GM23338 (cell line): ENCODE measurements around the gene IFNL1. TPM values are rescaled to one million over a fixed set of nuclear protein-coding genes. Genes with fewer than 3 reads are reported as not detected.

ENCODE experiments used
- ATAC-seq: fragments of 200-7000 bp; cut with Tn5 transposase; 3 replicates; pipeline ENCODE4 v1.9.1; 2020
- DNase-seq: peaks from one replicate; pipeline ENCODE4 v3.0.0-alpha.2; 2015; ENCODE audit warnings: low spot score
- H2AFZ ChIP-seq: fragments of 200-600 bp; sonication (generic); 2 replicates; pipeline ENCODE4 v1.8.0; 2016; ENCODE audit warnings: antibody characterized with exemption, mild to moderate bottlenecking, moderate library complexity
- H3F3A ChIP-seq: fragments of 200-600 bp; sonication (generic); replicated peaks from 2 replicates; pipeline ENCODE4 v1.8.0; 2017; ENCODE audit warnings: antibody characterized with exemption, mixed run types, low read depth
- H3K27ac ChIP-seq: fragments of 200-600 bp; sonication (generic); 2 replicates; pipeline ENCODE4 v1.6.1; 2016; ENCODE audit warnings: low read depth
- H3K27me3 ChIP-seq: fragments of 200-600 bp; sonication (generic); 2 replicates; pipeline ENCODE4 v1.8.0; 2016; ENCODE audit warnings: mild to moderate bottlenecking, mixed run types, moderate library complexity; ENCODE audit not compliant: insufficient read depth
- H3K36me3 ChIP-seq: fragments of 200-600 bp; sonication (generic); 2 replicates; pipeline ENCODE4 v1.8.0; 2016; ENCODE audit warnings: mild to moderate bottlenecking; ENCODE audit not compliant: insufficient read depth
- H3K4me1 ChIP-seq: fragments of 200-600 bp; sonication (generic); 2 replicates; pipeline ENCODE4 v1.8.0; 2016; ENCODE audit warnings: mild to moderate bottlenecking, moderate library complexity; ENCODE audit not compliant: insufficient read depth
- H3K4me2 ChIP-seq: fragments of 200-600 bp; sonication (generic); 2 replicates; pipeline ENCODE4 v1.7.1; 2017; ENCODE audit warnings: mixed run types
- H3K4me3 ChIP-seq: fragments of 200-600 bp; sonication (generic); 2 replicates; pipeline ENCODE4 v1.6.1; 2016; ENCODE audit warnings: mixed run types
- H3K79me2 ChIP-seq: fragments of 200-600 bp; sonication (generic); replicated peaks from 2 replicates; pipeline ENCODE4 v1.8.0; 2017; ENCODE audit warnings: mild to moderate bottlenecking; ENCODE audit not compliant: insufficient read depth
- H3K9me2 ChIP-seq: fragments of 200-600 bp; sonication (generic); 2 replicates; pipeline ENCODE4 v1.8.0; 2017; ENCODE audit not compliant: insufficient read depth
- H4K20me1 ChIP-seq: fragments of 200-600 bp; sonication (generic); replicated peaks from 2 replicates; pipeline ENCODE4 v1.8.0; 2017; ENCODE audit warnings: mild to moderate bottlenecking; ENCODE audit not compliant: insufficient read depth
- H3K27ac Mint-ChIP-seq: 2 replicates; pipeline ENCODE4 v1.8.0; 2020; ENCODE audit warnings: inconsistent platforms, mild to moderate bottlenecking, moderate library complexity, mixed read lengths
- H3K27me3 Mint-ChIP-seq: 3 replicates; pipeline ENCODE4 v1.8.0; 2022; ENCODE audit warnings: low read depth, mild to moderate bottlenecking, moderate library complexity, mixed read lengths, inconsistent platforms; ENCODE audit not compliant: insufficient read depth, poor library complexity
- H3K36me3 Mint-ChIP-seq: 3 replicates; pipeline ENCODE4 v1.8.0; 2021; ENCODE audit warnings: low read depth, mild to moderate bottlenecking, inconsistent platforms, moderate library complexity, mixed read lengths
- H3K4me1 Mint-ChIP-seq: 3 replicates; pipeline ENCODE4 v1.8.0; 2020; ENCODE audit warnings: mild to moderate bottlenecking, inconsistent platforms, mixed read lengths
- H3K4me3 Mint-ChIP-seq: 3 replicates; pipeline ENCODE4 v1.8.0; 2021; ENCODE audit warnings: moderate library complexity, mild to moderate bottlenecking, inconsistent platforms, mixed read lengths
- H3K9me3 Mint-ChIP-seq: 3 replicates; pipeline ENCODE4 v1.8.0; 2020; ENCODE audit warnings: moderate library complexity, mild to moderate bottlenecking, inconsistent platforms, mixed read lengths
- CREB1 ChIP-seq: fragments of 250-450 bp; sonication (Bioruptor Pico); IDR thresholded peaks from 2 replicates; pipeline ENCODE4 v1.5.0; 2020; ENCODE audit warnings: low read depth, mild to moderate bottlenecking, moderate library complexity
- ETS1 ChIP-seq: IDR thresholded peaks from 2 replicates; pipeline ENCODE4 v1.6.1; 2016; ENCODE audit warnings: antibody characterized with exemption
- EZH2 ChIP-seq: fragments of 200-600 bp; sonication (generic); IDR thresholded peaks from one replicate; pipeline ENCODE4 v1.8.0; 2017; ENCODE audit warnings: antibody characterized with exemption, mild to moderate bottlenecking, low read depth; ENCODE audit not compliant: unreplicated experiment
- EZH2phosphoT487 ChIP-seq: fragments of 200-600 bp; sonication (generic); IDR thresholded peaks from one replicate; pipeline ENCODE4 v1.8.1; 2018; ENCODE audit warnings: antibody characterized with exemption; ENCODE audit not compliant: unreplicated experiment
- JUNB ChIP-seq: IDR thresholded peaks from one replicate; pipeline ENCODE4 v1.6.1; 2016; ENCODE audit warnings: antibody characterized with exemption; ENCODE audit not compliant: unreplicated experiment
- NANOG ChIP-seq: IDR thresholded peaks from 2 replicates; pipeline ENCODE4 v1.6.1; 2016; ENCODE audit warnings: antibody characterized with exemption, borderline replicate concordance
- POLR2AphosphoS5 ChIP-seq: IDR thresholded peaks from 2 replicates; pipeline ENCODE4 v1.6.1; 2016; ENCODE audit warnings: antibody characterized with exemption, low read depth
- REST ChIP-seq: IDR thresholded peaks from one replicate; pipeline ENCODE4 v1.6.1; 2018; ENCODE audit warnings: antibody characterized with exemption; ENCODE audit not compliant: unreplicated experiment
- STAT1 ChIP-seq: IDR thresholded peaks from one replicate; pipeline ENCODE4 v1.6.1; 2016; ENCODE audit warnings: antibody characterized with exemption; ENCODE audit not compliant: unreplicated experiment
- ZNF114 ChIP-seq: fragments of 250-450 bp; sonication (Bioruptor Pico); IDR thresholded peaks from 2 replicates; pipeline ENCODE4 v1.5.0; 2020; ENCODE audit warnings: mild to moderate bottlenecking, moderate library complexity
- ZNF331 ChIP-seq: fragments of 250-450 bp; sonication (Bioruptor Pico); IDR thresholded peaks from 2 replicates; pipeline ENCODE4 v1.5.0; 2020; ENCODE audit warnings: low read depth, mild to moderate bottlenecking, moderate library complexity
- ZNF462 ChIP-seq: fragments of 250-450 bp; sonication (Bioruptor Pico); IDR thresholded peaks from 2 replicates; pipeline ENCODE4 v1.5.0; 2020; ENCODE audit warnings: mild to moderate bottlenecking, moderate library complexity
- polyA plus RNA-seq: library from polyadenylated mRNA; unstranded; fragments of >200 nt; fragmentation: Nextera tagmentation; extraction: Ambion mirVana; gene quantifications from 2 replicates; pipeline ENCODE4 v1.2.1, GENCODE V29; 2016
- total RNA-seq: library from RNA; depleted of rRNA; stranded (reverse); fragments of >200 nt; shearing (Covaris generic); gene quantifications from 2 replicates; pipeline ENCODE4 v1.2.3, GENCODE V29; 2014

IFNL1 gene
- total and polyA plus RNA-seq, 2 experiments from 2014 or later: not detected

- TF ChIP-seq STAT1 (no peak), ZNF114 (CRISPR knock-in tag) (no peak), ETS1 (no peak), JUNB (no peak), EZH2phosphoT487 (no peak), NANOG (no peak), CREB1 (CRISPR knock-in tag) (no peak), ZNF331 (CRISPR knock-in tag) (no peak), EZH2 (no peak), POLR2AphosphoS5 (no peak)
Observed at GRCh38 chr19:39297931-39298634, 1.9 kb downstream of the IFNL1 start (continued).

- H3K27me3 Mint-ChIP-seq: peaks cover 7% of the 10 kb centered on the region
- H3K27ac Mint-ChIP-seq: no peak overlapping the region
- Histone ChIP-seq H3K36me3 (no peaks in the 10 kb centered on the region), H2AFZ (no peak overlapping the region), H3F3A (no peaks in the 10 kb centered on the region), H4K20me1 (no peaks in the 10 kb centered on the region), H3K4me2 (no peak overlapping the region), H3K4me1 (no peaks in the 10 kb centered on the region; the same call in 1 of the 2 replicates), H3K4me3 (no peak overlapping the region), H3K9me2 (no peaks in the 10 kb centered on the region), H3K27me3 (peaks cover 3% of the 10 kb centered on the region; the same call in 1 of the 2 replicates), H3K79me2 (no peaks in the 10 kb centered on the region), H3K27ac (no peak overlapping the region)
- no peak overlapping the region for H3K4me3 Mint-ChIP-seq
- ATAC-seq (no peak), DNase-seq (no peak)
- no peaks in the 10 kb centered on the region for H3K9me3 Mint-ChIP-seq
- peaks cover 9% of the 10 kb centered on the region for H3K4me1 Mint-ChIP-seq
- no peaks in the 10 kb centered on the region for H3K36me3 Mint-ChIP-seq
- TF ChIP-seq POLR2AphosphoS5 (no peak), ZNF114 (CRISPR knock-in tag) (no peak), NANOG (no peak), REST (no peak), EZH2phosphoT487 (no peak), ZNF462 (no peak), ZNF331 (CRISPR knock-in tag) (no peak), EZH2 (no peak), ETS1 (no peak)
Observed at GRCh38 chr19:39299404-39299803, 3.2 kb downstream of the IFNL1 start.
